Activated CD8-positive, alpha-beta memory T cell treated with anti-CD3 and anti-CD28 coated beads, Interleukin-2, amount 10 ng/mL, durations not matched to agents 7 days and 5 days (primary cell): ENCODE results near the gene BARHL1. TPM values are rescaled to one million over a fixed set of nuclear protein-coding genes. Genes with fewer than 3 reads are reported as not detected.

Experiments
- ATAC-seq: fragments of 150-1000 bp; cut with Tn5 transposase; one replicate; pipeline ENCODE4 v1.10.0; 2021; ENCODE audit warnings: moderate library complexity
- CTCF ChIA-PET: fragments of 350-600 bp; sonication (Branson Sonifier 250); formaldehyde crosslinking; loops from one replicate; lab custom pipeline; 2021; ENCODE audit warnings: antibody characterized with exemption; lab: Charles Lee
- DNase-seq: peaks from one replicate; pipeline ENCODE4 v3.0.0-alpha.2; 2020
- H3K27ac Mint-ChIP-seq: one replicate; pipeline ENCODE4 v1.8.0; 2021; ENCODE audit warnings: mild to moderate bottlenecking, mixed read lengths
- H3K27me3 Mint-ChIP-seq: one replicate; pipeline ENCODE4 v1.8.0; 2021; ENCODE audit warnings: mixed read lengths
- H3K36me3 Mint-ChIP-seq: one replicate; pipeline ENCODE4 v1.8.0; 2021; ENCODE audit warnings: mild to moderate bottlenecking, mixed read lengths
- H3K4me1 Mint-ChIP-seq: one replicate; pipeline ENCODE4 v1.8.0; 2021; ENCODE audit warnings: mixed read lengths
- H3K4me3 Mint-ChIP-seq: one replicate; pipeline ENCODE4 v1.8.0; 2021; ENCODE audit warnings: mild to moderate bottlenecking, moderate library complexity, mixed read lengths
- H3K9me3 Mint-ChIP-seq: one replicate; pipeline ENCODE4 v1.8.0; 2022; ENCODE audit warnings: low read depth, mixed read lengths
- total RNA-seq, 2 experiments: library from RNA; stranded (reverse); gene quantifications; one replicate each; pipeline ENCODE4 v1.2.3, GENCODE V29; 2021

Gene BARHL1
- total RNA-seq, 2 experiments from 2014 or later = not detected

DNA sequence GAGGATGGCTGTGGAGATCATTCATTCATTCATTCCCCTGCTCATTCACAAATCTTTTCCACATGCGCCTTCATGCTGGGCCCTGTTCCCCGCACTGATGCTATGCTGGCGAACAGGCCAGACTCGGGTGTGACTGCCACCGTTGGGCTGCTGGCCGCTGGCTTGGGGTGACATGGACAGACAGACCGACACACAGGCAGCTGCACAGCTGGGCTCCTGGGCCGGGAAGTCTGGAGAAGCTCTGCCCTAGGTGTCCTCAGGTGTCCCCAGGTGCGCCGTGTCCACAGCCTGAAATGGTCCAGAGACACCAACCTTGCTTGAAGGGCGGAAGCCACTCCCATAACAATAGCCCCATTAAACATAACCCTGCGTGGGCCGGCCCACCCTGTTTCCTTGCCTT lies 35.0 kb upstream of the BARHL1 start:
- H3K9me3 Mint-ChIP-seq = no peaks in the 10 kb centered on the region
- ATAC-seq = no peak
- no peaks in the 10 kb centered on the region for H3K36me3 Mint-ChIP-seq
- no peak for DNase-seq
- H3K27me3 Mint-ChIP-seq = peaks cover 39% of the 10 kb centered on the region
- H3K4me1 Mint-ChIP-seq = no peaks in the 10 kb centered on the region
- H3K27ac Mint-ChIP-seq = no peak overlapping the region
- H3K4me3 Mint-ChIP-seq = no peak overlapping the region
- CTCF ChIA-PET = no interaction called here

DNA sequence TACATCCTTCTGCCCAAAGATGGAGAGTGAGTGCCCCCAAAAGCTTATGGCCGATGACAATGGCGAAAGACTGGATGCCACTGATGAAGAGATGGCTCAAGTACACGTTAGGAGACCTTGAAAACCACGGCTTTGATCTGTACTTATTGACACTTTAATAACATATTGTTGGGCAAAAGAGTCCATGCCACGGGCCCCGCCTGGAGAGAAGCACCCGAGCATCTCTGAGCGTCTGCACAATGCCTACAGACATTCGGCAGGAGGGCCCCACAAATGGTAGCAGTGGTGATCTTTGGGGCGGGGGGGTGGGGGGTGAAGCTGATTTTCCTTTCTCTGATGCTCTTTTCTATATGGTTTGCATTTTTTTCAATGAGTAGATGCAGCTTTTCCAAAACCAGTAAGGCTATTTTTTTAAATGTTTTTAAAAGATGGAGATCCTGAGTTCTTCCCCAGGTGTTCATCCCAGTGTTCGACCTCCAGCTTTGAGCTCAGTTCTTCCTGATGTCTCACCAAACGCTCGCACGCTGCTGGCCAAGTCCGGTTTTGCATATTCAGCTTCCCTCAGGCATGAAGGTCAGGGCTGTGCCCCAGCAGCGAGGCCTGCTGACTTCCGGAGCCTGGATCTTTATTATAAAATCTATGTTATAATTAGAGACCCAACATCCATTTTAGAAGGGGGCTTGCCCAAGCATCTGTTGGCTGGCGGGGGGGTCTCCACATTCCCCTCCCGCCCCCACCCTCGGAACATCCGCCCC lies 34.3 kb upstream of the BARHL1 start:
- Mint-ChIP-seq H3K27ac (no peak overlapping the region), H3K4me1 (no peaks in the 10 kb centered on the region), H3K9me3 (no peaks in the 10 kb centered on the region), H3K27me3 (peaks cover 39% of the 10 kb centered on the region), H3K4me3 (no peak overlapping the region), H3K36me3 (no peaks in the 10 kb centered on the region)
- ATAC-seq = no peak
- DNase-seq = no peak
- CTCF ChIA-PET = interaction anchor here (0.6 kb wide), 1 partner anchor 280 kb away, joined by 3 read pairs; no protein-coding TSS in a partner anchor

DNA sequence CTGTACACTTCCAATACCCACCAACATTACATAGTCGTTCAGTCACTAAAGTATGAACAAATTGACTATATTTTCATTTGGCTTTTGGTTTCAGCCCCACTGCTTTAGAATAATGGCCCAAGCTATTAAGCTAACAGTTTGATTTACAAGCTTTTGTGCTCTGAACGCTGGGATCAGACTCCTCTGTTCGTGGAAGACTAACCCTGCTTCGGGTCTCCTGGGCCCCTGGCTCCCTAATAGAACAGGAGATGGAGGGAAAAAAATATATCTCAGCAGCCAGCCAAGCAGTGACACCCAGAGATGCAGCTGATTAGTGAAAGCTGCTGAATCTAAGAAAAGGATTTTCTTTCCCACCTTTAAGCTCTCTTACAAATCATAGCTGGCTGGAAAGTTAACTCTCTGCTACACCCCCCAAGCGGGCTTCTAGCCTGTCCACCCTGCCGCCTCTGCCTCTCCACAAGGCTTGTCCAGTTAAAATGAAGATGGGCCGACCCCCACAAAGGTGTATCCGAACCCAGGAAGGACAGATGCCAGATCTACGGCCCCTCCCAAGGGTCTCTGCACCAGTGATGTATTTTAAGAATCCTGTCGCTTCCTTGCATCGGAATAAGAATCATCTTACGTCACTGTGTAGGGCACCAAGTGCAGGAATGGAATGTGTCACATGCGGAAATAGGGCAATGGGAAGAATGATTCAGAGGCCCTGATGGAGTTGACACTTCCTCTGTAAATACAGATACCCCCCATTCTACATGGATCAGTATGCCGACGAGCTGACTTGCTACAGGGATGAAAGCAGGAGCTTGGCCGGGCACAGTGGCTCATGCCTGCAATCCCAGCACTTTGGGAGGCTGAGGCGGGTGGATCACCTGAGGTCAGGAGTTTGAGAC lies 33.4 kb upstream of the BARHL1 start:
- no peak for ATAC-seq
- Mint-ChIP-seq H3K27me3 (peaks cover 36% of the 10 kb centered on the region), H3K4me1 (no peaks in the 10 kb centered on the region), H3K9me3 (no peaks in the 10 kb centered on the region), H3K4me3 (no peak overlapping the region), H3K36me3 (no peaks in the 10 kb centered on the region), H3K27ac (no peak overlapping the region)
- CTCF ChIA-PET = interaction anchor here (1.6 kb wide), 1 partner anchor 42 kb away, joined by 4 read pairs; no protein-coding TSS in a partner anchor
- DNase-seq = no peak

DNA sequence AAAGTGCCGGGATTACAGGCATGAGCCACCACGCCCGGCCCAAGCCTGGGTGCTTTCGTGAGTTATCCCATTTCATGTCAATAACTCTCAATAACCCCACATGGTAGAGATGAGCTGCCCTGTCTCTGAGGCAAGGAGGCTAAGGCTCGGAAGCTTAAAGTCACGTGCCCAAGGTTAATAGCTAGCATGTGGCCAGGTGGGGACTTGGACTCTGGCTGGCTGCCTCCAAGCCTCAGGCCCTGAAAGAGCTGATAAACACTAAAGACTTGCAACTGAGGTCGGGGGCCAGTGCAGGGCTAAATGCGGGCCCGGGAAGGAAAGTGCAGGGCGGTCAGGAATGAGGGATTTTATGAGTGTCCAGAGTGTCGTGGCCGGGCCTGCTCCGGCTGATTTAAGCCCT lies 30.9 kb upstream of the BARHL1 start:
- ATAC-seq (no peak), DNase-seq (no peak)
- no peaks in the 10 kb centered on the region for H3K4me1 Mint-ChIP-seq
- H3K27me3 Mint-ChIP-seq = peaks cover 29% of the 10 kb centered on the region
- no peak overlapping the region for H3K27ac Mint-ChIP-seq
- no peak overlapping the region for H3K4me3 Mint-ChIP-seq
- no peaks in the 10 kb centered on the region for H3K9me3 Mint-ChIP-seq
- CTCF ChIA-PET = no interaction called here
- H3K36me3 Mint-ChIP-seq = no peaks in the 10 kb centered on the region

DNA sequence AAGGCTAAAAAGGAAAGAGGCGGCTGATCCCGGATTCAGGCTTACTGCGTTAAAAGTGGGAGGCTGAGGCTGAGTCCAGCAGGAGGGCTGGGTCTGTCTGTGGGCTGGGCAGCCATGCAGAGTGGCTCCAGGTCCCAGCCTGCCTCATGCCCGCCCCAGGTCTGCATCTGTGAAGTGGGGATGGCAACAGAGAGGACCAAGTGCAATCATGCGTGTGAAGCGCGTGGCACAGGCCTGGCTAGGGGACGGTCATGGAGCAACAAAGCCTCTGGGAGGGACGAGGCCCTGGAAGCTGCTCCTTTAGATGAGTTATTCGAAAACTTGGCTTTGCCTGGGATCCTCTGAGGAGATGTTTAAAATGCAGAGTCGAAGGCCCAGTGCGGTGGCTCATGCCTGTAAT lies 30.4 kb upstream of the BARHL1 start:
- Mint-ChIP-seq H3K27ac (no peak overlapping the region), H3K27me3 (peaks cover 24% of the 10 kb centered on the region)
- CTCF ChIA-PET = no interaction called here

DNA sequence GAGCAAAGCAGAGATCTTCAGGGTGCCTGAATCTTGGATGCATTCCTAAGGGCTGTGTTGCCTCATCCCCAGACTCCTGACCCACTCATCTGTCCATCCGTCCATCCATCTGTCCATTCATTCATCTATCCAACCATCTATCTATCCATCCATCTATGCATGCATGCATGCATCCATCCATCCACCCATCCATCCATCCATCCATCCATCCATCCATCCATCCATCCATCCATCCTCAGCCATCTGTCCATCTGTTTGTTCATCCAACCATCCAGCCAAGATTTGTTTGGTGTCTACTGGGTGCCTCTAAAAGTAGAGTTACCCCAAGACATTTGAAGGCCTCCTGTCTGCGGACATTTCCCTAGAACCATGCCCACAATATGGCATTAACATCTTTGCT lies 27.7 kb upstream of the BARHL1 start:
- Mint-ChIP-seq H3K4me3 (no peak overlapping the region), H3K4me1 (no peaks in the 10 kb centered on the region), H3K27me3 (peaks cover 23% of the 10 kb centered on the region), H3K27ac (no peak overlapping the region), H3K9me3 (peaks cover 3% of the 10 kb centered on the region), H3K36me3 (peaks cover 4% of the 10 kb centered on the region)
- CTCF ChIA-PET = no interaction called here
- no peak for DNase-seq
- no peak for ATAC-seq

More for the DNA sequence above, 30.4 kb upstream of the BARHL1 start:
- DNase-seq = no peak
- Mint-ChIP-seq H3K9me3 (no peaks in the 10 kb centered on the region), H3K4me1 (no peaks in the 10 kb centered on the region), H3K4me3 (no peak overlapping the region), H3K36me3 (no peaks in the 10 kb centered on the region)
- ATAC-seq = no peak

DNA sequence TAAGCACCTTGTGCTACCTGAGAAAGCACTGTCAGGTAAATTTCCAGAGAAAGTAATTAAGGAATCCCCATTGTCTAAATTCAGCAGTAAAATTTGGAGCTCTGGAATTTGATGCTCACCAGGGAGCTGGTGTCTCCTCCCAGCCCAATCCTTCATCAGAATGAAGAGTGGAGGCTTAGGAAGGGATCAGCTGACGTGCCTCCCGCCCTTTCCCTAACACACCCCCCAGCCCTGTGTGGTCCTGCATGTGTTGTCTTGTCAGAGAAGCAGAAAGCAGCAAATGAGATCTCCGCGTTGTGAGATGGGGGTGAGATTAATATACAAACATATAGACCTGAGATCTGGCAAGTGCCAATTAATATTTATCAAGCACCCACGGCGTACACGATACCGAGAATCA lies 26.9 kb upstream of the BARHL1 start:
- H3K9me3 Mint-ChIP-seq = peaks cover 3% of the 10 kb centered on the region
- H3K27me3 Mint-ChIP-seq = peaks cover 27% of the 10 kb centered on the region
- peaks cover under 1% of the 10 kb centered on the region for H3K4me1 Mint-ChIP-seq
- CTCF ChIA-PET = no interaction called here
- ATAC-seq (no peak), DNase-seq (no peak)
- peaks cover 5% of the 10 kb centered on the region for H3K36me3 Mint-ChIP-seq
- H3K27ac Mint-ChIP-seq = no peak overlapping the region
- H3K4me3 Mint-ChIP-seq = no peak overlapping the region

DNA sequence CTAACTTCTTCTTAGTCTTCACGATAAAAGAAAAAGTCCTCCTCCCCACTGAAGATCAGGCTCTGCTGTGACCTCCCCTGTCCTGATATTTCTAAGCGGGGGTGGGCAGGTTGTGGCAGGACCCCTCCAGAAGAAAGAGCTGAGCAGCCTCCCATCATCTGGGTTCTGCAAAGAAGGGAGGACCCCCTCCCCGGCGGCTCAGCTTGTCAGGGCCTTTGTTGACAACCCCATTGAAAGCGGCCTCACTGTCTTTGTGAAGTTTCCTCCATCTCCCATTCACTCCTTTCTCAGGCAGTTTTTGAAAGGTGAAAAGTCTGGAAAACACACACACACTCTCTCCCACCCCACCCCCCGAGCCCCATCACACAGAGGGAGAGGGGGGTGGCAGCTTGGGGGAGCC lies 26.2 kb upstream of the BARHL1 start:
- peaks cover 2% of the 10 kb centered on the region for H3K4me1 Mint-ChIP-seq
- CTCF ChIA-PET = no interaction called here

DNA sequence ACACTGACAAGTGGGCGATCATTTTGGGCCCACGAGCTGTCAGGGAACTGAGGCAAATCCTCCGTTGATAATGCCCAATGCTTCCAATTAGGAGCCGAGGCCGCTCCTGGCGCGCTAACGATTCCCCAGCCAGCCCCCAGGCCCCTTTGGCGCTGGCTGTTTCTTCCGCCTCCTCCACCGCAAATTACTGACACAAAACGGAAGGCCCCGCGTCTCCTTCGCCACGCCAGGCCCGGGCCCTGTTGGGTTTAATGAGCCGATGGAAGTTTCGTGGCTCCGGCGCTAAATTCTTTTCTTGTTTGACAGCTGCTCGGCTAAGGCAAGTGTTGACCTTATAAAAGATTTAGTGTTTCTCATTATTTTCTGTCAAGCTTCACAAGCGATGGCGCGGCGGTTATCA lies 25.7 kb upstream of the BARHL1 start:
- H3K27ac Mint-ChIP-seq = no peak overlapping the region
- peaks cover 3% of the 10 kb centered on the region for H3K9me3 Mint-ChIP-seq
- H3K4me3 Mint-ChIP-seq = no peak overlapping the region
- ATAC-seq (no peak), DNase-seq (no peak)
- CTCF ChIA-PET = no interaction called here
- H3K27me3 Mint-ChIP-seq = peaks cover 28% of the 10 kb centered on the region
- peaks cover 5% of the 10 kb centered on the region for H3K36me3 Mint-ChIP-seq
- peaks cover 2% of the 10 kb centered on the region for H3K4me1 Mint-ChIP-seq

More for the DNA sequence above, 26.2 kb upstream of the BARHL1 start:
- ATAC-seq (no peak), DNase-seq (no peak)
- Mint-ChIP-seq H3K4me3 (no peak overlapping the region), H3K27ac (no peak overlapping the region), H3K27me3 (peaks cover 28% of the 10 kb centered on the region), H3K9me3 (peaks cover 3% of the 10 kb centered on the region), H3K36me3 (peaks cover 5% of the 10 kb centered on the region)

DNA sequence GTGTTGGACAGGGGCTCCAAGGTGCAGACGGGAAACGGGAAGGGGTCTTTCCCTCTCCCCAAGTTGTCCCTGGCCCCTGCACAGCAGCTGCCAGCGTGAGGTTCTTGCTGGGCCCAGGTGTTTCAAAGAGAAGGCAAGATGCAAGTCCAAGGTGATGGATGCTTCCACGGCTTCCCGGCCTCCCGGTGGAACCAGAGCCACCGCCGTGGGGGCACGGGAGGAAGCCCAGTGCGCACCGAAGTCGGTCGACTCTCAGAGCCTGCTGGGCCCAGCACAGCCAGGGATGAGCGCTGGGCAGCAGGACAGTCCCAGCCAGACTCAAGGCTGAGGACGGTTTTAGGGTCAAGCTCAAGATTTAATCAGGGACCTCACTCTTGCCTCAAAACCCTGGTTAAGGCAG lies 25.2 kb upstream of the BARHL1 start:
- peaks cover 30% of the 10 kb centered on the region for H3K27me3 Mint-ChIP-seq
- peaks cover 5% of the 10 kb centered on the region for H3K36me3 Mint-ChIP-seq
- H3K4me3 Mint-ChIP-seq = no peak overlapping the region
- CTCF ChIA-PET = no interaction called here
- no peak overlapping the region for H3K27ac Mint-ChIP-seq
- ATAC-seq (no peak), DNase-seq (no peak)
- peaks cover 2% of the 10 kb centered on the region for H3K4me1 Mint-ChIP-seq
- peaks cover 3% of the 10 kb centered on the region for H3K9me3 Mint-ChIP-seq

DNA sequence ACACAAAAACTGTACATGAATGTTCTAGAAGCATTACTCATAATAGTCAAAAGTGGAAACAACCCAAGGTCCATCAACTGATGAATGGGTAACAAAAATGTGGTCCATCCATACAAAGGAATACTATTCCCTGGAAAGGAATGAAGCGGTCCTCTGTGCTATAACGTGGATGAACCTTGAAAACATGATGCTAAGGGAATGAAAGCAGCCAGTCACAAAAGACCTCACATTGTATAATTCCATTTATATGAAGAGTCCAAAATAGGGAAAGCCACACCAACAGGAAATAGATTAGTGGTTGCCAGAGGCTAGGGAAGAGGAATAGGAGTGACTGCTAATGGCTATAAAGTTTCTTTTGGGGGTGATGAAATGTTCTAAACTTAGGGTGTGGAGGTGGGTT lies 22.7 kb upstream of the BARHL1 start:
- Mint-ChIP-seq H3K9me3 (peaks cover 3% of the 10 kb centered on the region), H3K27ac (no peak overlapping the region), H3K4me1 (peaks cover 2% of the 10 kb centered on the region), H3K4me3 (no peak overlapping the region), H3K36me3 (peaks cover 5% of the 10 kb centered on the region), H3K27me3 (peaks cover 39% of the 10 kb centered on the region)
- ATAC-seq (no peak), DNase-seq (no peak)
- CTCF ChIA-PET = no interaction called here

DNA sequence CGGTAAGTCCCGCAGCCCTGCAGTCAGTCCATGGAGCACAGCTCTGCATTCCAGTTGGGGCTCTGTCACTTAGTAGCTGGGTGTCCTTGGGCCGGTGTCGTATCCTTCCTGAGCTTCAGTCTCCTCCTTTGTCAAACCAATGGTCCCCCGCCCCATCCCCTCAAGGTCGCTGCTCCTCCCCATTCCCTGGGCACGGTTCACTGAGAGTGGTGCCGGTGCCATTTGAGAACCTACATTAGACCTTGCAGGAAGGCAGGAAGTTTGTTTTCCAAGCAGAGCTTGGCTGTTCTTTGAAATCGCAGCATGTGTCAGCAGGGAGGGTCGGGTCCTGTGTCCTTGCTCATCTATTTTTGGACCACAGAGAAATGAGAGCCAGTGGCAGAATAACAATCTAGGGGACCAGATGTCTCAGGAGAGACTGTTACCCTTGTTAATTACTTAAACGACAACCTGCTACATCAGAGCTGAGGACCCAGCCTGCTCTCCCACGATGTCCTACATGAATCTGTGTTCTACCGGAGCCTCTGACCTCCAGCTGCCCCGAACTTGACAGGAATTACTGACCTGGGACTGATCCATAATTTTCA lies 21.7 kb upstream of the BARHL1 start:
- CTCF ChIA-PET = interaction anchor here (1.2 kb wide), 1 partner anchor 15 kb away, joined by 4 read pairs; no protein-coding TSS in a partner anchor
- ATAC-seq = no peak
- Mint-ChIP-seq H3K27me3 (peaks cover 34% of the 10 kb centered on the region), H3K27ac (no peak overlapping the region), H3K4me3 (no peak overlapping the region), H3K9me3 (peaks cover 3% of the 10 kb centered on the region), H3K4me1 (peaks cover 2% of the 10 kb centered on the region), H3K36me3 (peaks cover 5% of the 10 kb centered on the region)
- DNase-seq = no peak

DNA sequence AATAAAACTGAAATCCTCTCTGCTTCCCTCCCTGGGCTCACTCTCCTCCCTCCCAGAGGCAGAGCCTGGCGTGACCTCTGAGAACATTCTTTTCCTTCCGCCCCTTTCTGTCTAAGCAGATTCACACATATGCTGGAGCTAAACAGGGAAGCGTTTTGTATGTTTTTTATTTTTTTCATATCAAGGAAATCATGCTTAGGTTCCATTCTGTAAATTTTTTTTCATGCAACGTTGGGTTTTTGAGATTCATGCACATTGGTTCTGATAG lies 20.2 kb upstream of the BARHL1 start:
- Mint-ChIP-seq H3K4me1 (peaks cover 2% of the 10 kb centered on the region), H3K4me3 (no peak overlapping the region), H3K27ac (no peak overlapping the region), H3K27me3 (peaks cover 31% of the 10 kb centered on the region), H3K9me3 (peaks cover 3% of the 10 kb centered on the region), H3K36me3 (peaks cover 5% of the 10 kb centered on the region)
- DNase-seq = no peak
- CTCF ChIA-PET = no interaction called here
- ATAC-seq = no peak
